IPS-20b (cell line): Measurements from ENCODE around the gene IGFL1.
"Not testable (repeated sequence)": the region's sequence is repeated elsewhere in the genome, so short reads cannot be mapped to it uniquely, and the experiment has no call there.

Source experiments
- H3K27ac ChIP-seq: one replicate; pipeline ENCODE4 v1.5.1; 2013; ENCODE audit warnings: low read length
- H3K27me3 ChIP-seq: 2 replicates; pipeline ENCODE4 v1.6.1; 2013; ENCODE audit warnings: mild to moderate bottlenecking, low read length, inconsistent platforms; ENCODE audit not compliant: insufficient read depth
- H3K36me3 ChIP-seq: 2 replicates; pipeline ENCODE4 v1.6.1; 2013; ENCODE audit warnings: low read depth, mild to moderate bottlenecking, inconsistent platforms, low read length, moderate library complexity; ENCODE audit not compliant: insufficient read depth
- H3K4me1 ChIP-seq: 2 replicates; pipeline ENCODE4 v1.6.1; 2013; ENCODE audit warnings: mild to moderate bottlenecking, control low read depth, inconsistent platforms, low read length, moderate library complexity; ENCODE audit not compliant: insufficient read depth
- H3K4me3 ChIP-seq: 2 replicates; pipeline ENCODE4 v1.5.1; 2013; ENCODE audit warnings: mild to moderate bottlenecking, low read length, inconsistent platforms
- H3K9ac ChIP-seq: 2 replicates; pipeline ENCODE4 v1.6.1; 2013; ENCODE audit warnings: low read depth, mild to moderate bottlenecking, inconsistent platforms, low read length, moderate library complexity
- H3K9me3 ChIP-seq: 2 replicates; pipeline ENCODE4 v1.6.1; 2013; ENCODE audit warnings: mild to moderate bottlenecking, low read depth, low read length, inconsistent platforms; ENCODE audit not compliant: insufficient read depth

Gene IGFL1

DNA sequence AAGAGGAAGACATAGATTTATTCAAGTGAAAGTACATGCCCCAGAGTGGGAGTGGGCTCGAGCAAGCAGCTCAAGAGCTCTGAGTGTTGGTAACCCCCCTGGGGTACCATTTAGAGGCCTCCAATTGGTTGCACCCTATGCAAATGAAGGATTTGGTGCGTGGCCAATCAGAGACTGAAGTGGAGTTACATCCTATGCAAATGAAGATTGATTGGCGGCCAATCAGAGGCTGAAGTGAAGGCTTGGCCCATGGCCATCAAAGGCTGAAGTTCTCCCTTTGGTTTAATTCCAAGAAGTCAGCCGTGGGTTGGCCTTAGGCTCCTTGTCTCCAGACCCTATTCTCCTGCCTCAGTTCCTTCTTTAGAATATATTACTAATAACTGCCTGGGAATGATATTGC lies 12.9 kb upstream of the IGFL1 start:
- H3K27ac ChIP-seq, result no peak overlapping the region
- H3K9me3 ChIP-seq, result no peaks in the 10 kb centered on the region
- peaks cover 2% of the 10 kb centered on the region; the same call in 1 of the 2 replicates for H3K4me1 ChIP-seq
- H3K27me3 ChIP-seq, result no peaks in the 10 kb centered on the region
- no peaks in the 10 kb centered on the region for H3K36me3 ChIP-seq
- H3K4me3 ChIP-seq, result no peak overlapping the region
- no peak overlapping the region for H3K9ac ChIP-seq

DNA sequence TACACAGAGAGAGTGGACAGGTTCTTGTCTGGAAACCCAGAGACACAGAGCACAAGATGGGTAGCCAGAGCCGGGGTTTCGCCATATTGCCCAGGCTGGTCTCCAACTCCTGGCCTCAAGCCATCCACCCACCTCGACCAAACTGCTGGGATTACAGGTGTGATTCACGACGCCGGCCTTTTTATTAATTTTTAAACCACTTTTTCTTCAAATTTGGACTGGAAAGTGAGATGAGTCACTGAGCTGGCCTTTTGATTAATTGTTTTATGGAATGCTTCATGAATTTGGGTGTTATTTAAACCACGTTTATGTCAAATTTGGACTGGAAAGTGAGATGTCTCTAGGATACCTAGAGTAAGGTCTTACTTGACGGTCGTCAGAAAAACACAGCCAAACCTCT lies 12.1 kb upstream of the IGFL1 start:
- no peaks in the 10 kb centered on the region for H3K27me3 ChIP-seq
- H3K27ac ChIP-seq, result no peak overlapping the region

DNA sequence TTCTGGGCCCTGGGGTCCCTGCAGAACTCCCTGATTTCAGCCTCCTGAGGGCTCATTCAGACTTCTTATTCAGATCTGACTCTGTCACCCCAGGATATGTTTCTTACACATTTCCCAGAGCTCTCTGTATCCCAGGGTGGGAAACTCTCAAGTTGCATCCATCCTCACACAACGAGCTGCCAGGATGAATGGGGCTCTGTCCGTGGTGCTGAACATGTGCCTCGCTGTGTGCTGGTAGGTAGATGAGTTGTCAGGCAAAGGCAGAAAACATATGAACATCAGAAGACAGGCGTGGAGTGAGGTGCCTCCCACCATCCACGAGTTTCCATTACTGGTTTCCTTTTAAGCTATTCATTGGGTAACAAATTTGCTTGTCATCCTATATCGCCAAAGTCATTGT lies 11.4 kb upstream of the IGFL1 start:
- Histone ChIP-seq H3K27ac (no peak overlapping the region), H3K9me3 (no peaks in the 10 kb centered on the region), H3K4me1 (no peaks in the 10 kb centered on the region), H3K4me3 (no peak overlapping the region), H3K36me3 (no peaks in the 10 kb centered on the region), H3K27me3 (no peaks in the 10 kb centered on the region), H3K9ac (no peak overlapping the region)

More for the DNA sequence above, 12.1 kb upstream of the IGFL1 start:
- Histone ChIP-seq H3K9me3 (no peaks in the 10 kb centered on the region), H3K4me1 (no peaks in the 10 kb centered on the region; the same call in 1 of the 2 replicates), H3K36me3 (no peaks in the 10 kb centered on the region), H3K9ac (no peak overlapping the region), H3K4me3 (no peak overlapping the region)

DNA sequence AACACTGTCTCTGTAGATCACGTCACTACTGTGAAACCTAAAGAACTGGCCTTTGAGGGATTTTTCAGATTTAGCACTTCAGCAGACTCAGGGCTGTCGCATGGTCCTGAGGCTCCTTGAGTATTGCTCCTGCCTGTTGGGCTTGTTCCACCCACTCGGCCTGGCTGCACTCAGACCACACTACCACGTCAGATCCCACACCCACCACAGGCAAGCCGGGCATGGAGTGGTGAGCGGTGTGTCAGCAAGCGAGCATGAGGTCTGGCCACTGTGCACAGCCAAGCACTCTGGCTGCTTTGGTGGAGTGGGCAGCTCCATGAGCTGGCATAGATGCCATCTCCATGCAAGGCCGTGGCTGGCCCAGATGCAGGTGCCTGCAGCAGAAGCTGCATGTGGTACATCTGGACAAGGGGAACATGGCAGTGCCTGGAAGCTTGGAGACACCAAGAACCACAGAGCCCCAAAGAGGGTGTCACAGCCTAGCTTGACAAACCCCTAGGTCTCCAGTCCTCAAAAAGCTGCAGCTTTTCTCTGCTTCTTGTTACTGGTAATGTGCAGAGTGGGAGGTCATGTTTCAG lies 9.4 kb upstream of the IGFL1 start:
- H3K4me3 ChIP-seq, result no peak overlapping the region
- H3K27me3 ChIP-seq, result no peaks in the 10 kb centered on the region
- no peaks in the 10 kb centered on the region for H3K4me1 ChIP-seq
- H3K36me3 ChIP-seq, result no peaks in the 10 kb centered on the region
- H3K9ac ChIP-seq, result no peak overlapping the region
- H3K9me3 ChIP-seq, result no peaks in the 10 kb centered on the region
- no peak overlapping the region for H3K27ac ChIP-seq

DNA sequence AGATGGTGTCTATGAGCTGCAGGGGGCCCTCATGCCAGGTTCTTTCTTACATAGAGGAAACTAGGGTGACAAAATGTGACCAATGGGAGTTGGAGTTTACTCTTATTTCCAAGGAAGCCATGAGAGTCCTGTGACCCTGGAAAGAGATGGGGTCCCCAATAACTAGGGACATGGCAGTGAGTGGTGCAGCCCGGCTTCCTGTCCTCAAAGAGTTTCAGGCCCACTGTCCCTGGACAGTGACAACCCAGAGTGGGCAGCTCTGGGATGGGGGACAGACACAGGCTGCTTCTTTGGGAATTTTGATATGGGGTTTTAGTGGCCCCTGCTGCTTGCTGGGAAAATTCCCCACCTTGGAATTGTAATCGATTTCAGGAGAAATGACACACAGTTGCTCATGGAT lies 8.4 kb upstream of the IGFL1 start:
- Histone ChIP-seq H3K27ac (no peak overlapping the region), H3K9ac (no peak overlapping the region), H3K36me3 (no peaks in the 10 kb centered on the region), H3K27me3 (no peaks in the 10 kb centered on the region), H3K4me3 (no peak overlapping the region), H3K4me1 (no peaks in the 10 kb centered on the region), H3K9me3 (no peaks in the 10 kb centered on the region)

DNA sequence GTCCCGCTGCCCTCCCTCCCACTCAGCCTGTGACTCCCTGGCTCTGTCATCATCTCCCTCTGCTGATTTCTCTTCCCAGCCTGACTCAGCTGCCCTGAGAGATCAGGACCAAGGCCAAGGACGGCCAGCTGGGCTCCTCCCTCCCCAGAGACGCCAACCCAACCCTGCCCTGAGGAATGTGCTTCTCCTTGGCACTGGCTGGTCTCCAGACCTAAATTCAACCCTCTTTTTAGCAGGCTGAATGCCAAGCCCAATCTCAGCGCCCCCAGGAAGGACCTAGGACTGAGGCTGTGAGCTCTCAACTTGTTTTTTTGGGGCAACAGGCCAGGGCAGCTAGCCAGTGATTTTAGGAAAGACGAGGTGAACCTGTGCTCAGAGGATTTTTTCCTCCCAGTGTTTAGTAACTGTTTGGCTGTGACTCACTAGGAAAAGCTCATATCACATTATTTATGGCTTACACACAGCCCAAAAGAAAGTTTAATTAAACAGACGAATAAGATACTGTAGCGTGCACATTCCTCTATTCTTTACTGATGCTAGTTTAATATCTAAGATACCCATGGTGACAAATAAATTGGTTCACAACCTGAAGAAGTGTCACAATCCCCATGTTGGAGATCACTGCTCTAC lies 7.4 kb upstream of the IGFL1 start:
- Histone ChIP-seq H3K27ac (no peak overlapping the region), H3K36me3 (no peaks in the 10 kb centered on the region), H3K27me3 (no peaks in the 10 kb centered on the region), H3K9me3 (no peaks in the 10 kb centered on the region), H3K4me1 (no peaks in the 10 kb centered on the region), H3K9ac (no peak overlapping the region), H3K4me3 (no peak overlapping the region)

DNA sequence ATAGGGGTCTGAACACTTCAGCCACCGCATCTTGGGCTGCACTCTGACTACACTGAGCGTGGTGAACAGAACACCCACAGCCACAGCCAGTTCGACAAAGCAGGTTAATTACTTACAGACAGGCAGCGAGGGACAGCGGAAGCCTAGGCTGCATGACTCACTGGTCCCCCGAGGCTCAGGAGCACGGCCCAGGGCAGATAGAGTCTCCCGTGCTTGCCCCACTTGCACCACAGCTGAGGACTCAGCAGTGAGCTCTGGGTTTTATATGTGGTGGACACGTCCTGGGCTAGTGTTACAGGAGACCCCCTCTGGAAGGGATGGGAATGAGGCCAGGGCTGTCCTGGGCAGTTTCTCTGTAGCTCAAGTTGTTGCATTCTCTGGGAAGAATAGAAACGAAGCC lies 5.8 kb upstream of the IGFL1 start:
- not testable (repeated sequence) for H3K27me3 ChIP-seq, H3K4me3 ChIP-seq, H3K9me3 ChIP-seq

DNA sequence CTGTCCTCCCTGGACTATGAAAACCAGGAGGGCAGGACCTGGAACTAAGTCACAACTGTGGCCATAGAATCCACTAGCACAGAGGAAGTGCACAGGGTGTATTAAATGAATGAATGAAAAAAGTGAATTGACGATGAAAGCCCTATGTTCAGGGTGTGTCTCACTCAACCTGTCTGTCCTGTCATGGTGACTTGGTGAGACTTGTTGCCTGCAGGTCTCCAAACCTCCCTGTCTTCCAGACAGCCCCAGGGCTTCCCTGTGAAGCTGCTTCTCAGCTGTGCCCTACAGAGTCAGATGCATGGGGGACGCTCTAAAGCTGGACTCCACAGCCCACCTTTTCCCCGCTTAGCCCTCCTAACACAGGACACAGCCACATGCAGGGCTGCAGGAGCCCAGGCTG lies 4.8 kb upstream of the IGFL1 start:
- Histone ChIP-seq H3K4me3 (no peak overlapping the region), H3K4me1 (no peaks in the 10 kb centered on the region), H3K9ac (no peak overlapping the region), H3K36me3 (no peaks in the 10 kb centered on the region), H3K27ac (no peak overlapping the region), H3K9me3 (no peaks in the 10 kb centered on the region), H3K27me3 (peaks cover 12% of the 10 kb centered on the region; the same call in 1 of the 2 replicates)

More for the DNA sequence above, 5.8 kb upstream of the IGFL1 start:
- not testable (repeated sequence) for H3K4me1 ChIP-seq, H3K27ac ChIP-seq, H3K9ac ChIP-seq, H3K36me3 ChIP-seq

DNA sequence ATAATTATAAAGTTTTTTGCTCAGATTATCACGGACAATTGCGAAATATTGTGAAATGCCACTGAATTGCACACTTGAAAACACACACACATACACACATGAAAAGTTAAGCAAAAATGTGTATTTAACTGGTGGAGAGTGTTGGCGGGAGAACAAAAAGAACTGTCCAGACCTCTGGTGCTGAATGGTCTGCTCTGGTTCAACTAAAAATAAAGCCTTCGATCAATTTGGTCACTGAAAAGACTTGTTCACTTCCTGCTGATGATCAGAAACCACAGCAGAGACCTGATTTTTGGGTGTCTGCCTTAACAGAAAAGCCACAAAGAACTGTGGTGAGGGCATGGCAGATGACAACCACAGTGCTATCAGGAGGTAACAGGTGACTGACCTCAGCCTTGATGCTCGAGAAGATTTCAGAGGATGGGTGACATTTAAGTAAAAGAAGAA lies 4.0 kb upstream of the IGFL1 start:
- Histone ChIP-seq H3K4me3 (no peak overlapping the region), H3K27ac (no peak overlapping the region), H3K27me3 (peaks cover 12% of the 10 kb centered on the region; the same call in 1 of the 2 replicates), H3K9me3 (no peaks in the 10 kb centered on the region), H3K9ac (no peak overlapping the region), H3K36me3 (no peaks in the 10 kb centered on the region), H3K4me1 (no peaks in the 10 kb centered on the region)

DNA sequence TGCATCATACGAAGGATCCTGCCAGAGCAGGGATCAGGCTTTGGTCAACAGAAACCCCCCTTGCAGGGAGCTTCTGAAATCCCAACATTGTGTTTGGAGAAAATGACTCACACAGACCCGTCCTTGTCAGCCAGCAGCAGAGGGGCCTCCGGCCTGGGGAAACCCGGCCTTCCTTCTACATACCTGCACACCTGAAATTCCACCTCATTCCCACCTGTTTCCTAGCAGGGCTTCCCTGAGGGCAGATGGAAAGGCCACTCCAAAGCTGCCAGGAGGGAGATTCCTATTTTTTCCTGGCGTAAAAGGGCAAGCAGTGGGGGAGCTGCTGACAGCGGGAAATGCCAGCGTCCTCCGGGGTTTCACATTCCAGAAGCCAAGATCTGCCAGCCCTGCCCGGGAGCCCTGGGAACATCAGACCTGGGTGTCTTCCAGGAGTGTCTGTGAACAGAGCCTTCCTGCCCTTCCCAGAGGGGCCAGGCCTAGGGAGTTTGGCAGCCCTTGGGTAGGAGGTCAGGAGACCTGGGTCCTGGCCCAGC lies 3.0 kb upstream of the IGFL1 start:
- Histone ChIP-seq H3K4me1 (no peaks in the 10 kb centered on the region), H3K9ac (no peak overlapping the region), H3K4me3 (no peak overlapping the region), H3K36me3 (no peaks in the 10 kb centered on the region), H3K27me3 (peaks cover 12% of the 10 kb centered on the region; the same call in 1 of the 2 replicates), H3K9me3 (no peaks in the 10 kb centered on the region), H3K27ac (no peak overlapping the region)

DNA sequence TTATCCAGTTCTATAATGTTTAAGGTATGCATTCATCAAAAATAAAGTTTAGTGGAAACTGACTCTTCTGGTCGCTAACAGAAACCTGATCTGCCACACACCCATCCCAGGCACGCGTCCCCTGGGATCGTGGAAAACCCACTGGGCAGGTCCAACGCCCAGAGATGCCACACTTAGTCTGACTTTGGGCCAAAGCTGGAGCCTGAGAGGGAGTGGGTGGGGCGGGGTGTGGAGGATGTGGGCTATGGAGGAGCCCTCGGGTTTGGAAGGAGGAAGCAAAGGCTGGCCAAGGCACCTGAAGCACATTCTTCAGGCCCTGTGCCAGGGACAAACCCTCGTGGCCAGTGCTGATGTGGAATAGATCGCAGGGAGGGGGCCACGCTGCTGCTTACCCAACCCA lies 2.5 kb downstream of the IGFL1 start:
- peaks cover 12% of the 10 kb centered on the region; the same call in 1 of the 2 replicates for H3K27me3 ChIP-seq
- H3K36me3 ChIP-seq, result no peaks in the 10 kb centered on the region
- no peak overlapping the region for H3K4me3 ChIP-seq
- no peaks in the 10 kb centered on the region for H3K9me3 ChIP-seq
- H3K9ac ChIP-seq, result no peak overlapping the region
- H3K4me1 ChIP-seq, result no peaks in the 10 kb centered on the region
- H3K27ac ChIP-seq, result no peak overlapping the region

DNA sequence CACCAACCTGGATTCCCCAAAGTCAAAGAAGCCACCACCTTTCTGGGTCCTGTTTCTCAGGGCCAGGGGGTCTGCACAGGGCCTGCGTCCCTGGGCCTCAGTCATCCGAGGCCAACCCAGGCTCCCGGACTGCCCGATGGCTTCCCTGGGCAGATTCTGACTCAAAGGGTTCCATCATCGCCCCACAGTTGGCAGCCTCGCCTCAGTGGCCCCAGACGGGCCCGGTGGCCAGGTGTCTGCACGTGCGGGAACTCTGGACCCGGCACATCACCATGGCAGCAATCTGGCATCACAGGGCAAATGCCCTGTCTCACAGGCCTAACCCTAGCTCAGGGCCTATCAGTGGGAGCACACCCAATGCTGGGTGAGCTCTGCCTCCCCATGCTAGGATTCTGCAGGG lies 2.9 kb downstream of the IGFL1 start:
- Histone ChIP-seq H3K4me3 (no peak overlapping the region), H3K27ac (no peak overlapping the region), H3K4me1 (no peaks in the 10 kb centered on the region), H3K36me3 (no peaks in the 10 kb centered on the region), H3K9me3 (no peaks in the 10 kb centered on the region), H3K9ac (no peak overlapping the region), H3K27me3 (peaks cover 12% of the 10 kb centered on the region; the same call in 1 of the 2 replicates)
